ENCODE results near the gene FAM162A.

DNA sequence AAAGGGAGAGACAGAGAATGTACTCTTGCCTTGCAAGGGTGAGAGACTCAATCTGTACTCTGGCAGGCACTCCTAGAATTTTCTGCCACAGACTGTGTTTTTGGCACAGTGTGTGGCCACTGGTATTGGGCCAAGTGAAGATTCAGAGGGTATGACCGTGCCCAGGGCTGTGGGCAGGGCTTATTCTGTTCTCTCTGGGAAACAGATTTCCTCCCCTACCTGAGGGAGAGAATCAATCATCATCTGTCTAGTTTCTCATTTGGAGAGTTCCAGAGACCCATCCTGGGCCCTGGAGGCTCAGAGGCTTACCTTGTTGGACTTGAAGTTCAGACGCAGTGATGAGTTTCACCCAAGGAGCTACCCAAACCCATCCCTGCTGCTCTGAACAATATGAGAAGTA, 30.8 kb upstream of the FAM162A start:
- TF ChIP-seq EZH2 (IDR thresholded peaks at IDR 0.05) (no peak), POLR2AphosphoS5 (IDR thresholded peaks at IDR 0.05; ENCODE audit: borderline replicate concordance, low read depth, low read length) (no peak)
